ENCODE data around the gene CDC42EP4. TPM values are rescaled to one million over a fixed set of nuclear protein-coding genes. Genes with fewer than 3 reads are reported as not detected.

CDC42EP4 gene
- total and polyA plus RNA-seq, 2 donors (not counting 1 experiment from before 2014, with no cell fraction given), result 20.9 to 34.2 TPM

DNA sequence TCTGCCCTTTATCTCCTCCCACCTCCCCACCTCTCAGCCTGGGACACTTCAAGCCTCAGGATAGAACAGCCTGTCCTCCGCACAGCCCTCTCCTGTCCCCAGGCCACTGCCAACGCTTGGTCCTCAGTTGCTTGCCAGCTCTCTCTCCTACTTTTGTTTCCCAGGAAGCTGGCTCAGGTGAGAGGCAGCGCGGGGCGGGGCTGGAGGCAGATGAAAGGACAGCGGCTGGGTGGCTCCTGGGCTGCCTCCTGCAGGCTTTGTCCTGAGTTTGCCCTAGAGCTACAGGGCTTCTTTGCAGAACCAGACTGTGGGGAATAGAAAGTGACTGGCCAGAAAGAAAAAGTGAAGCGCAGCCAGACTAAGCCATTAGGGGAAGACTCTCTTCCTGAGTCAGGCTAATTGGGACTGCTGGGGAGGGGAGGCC, 48.2 kb upstream of the CDC42EP4 start:
- H4K20me1 ChIP-seq (ENCODE audit: control insufficient read depth, extremely low read depth, insufficient read depth, low read length), result no peaks in the 10 kb centered on the region
- no peaks in the 10 kb centered on the region for H3K36me3 ChIP-seq (ENCODE audit: control insufficient read depth, insufficient read depth, low read length)
- DNase-seq (ENCODE audit: low read depth in 2 of 2), result no peak
- H3K27me3 ChIP-seq (ENCODE audit: control insufficient read depth, insufficient read depth, low read length), result no peaks in the 10 kb centered on the region
- H3K9me3 ChIP-seq (ENCODE audit: control insufficient read depth, insufficient read depth, low read depth, low read length), result no peaks in the 10 kb centered on the region
- TF ChIP-seq EZH2 (IDR thresholded peaks at IDR 0.05; ENCODE audit: low read length, missing control alignments) (no peak), CTCF (conservative IDR thresholded peaks at IDR 0.05 in 1 of 2, IDR thresholded peaks at IDR 0.05 in 1 of 2; ENCODE audit: low read depth in 1 of 2, low read length in 2 of 2) (no peak)
- H3K79me2 ChIP-seq (ENCODE audit: control insufficient read depth, insufficient read depth, low read length), result no peaks in the 10 kb centered on the region
- no peaks in the 10 kb centered on the region for H3K4me1 ChIP-seq (ENCODE audit: control insufficient read depth, extremely low read depth, insufficient read depth, low read length)
- H2AFZ ChIP-seq (ENCODE audit: low read length), result no peak overlapping the region
- H3K4me3 ChIP-seq (replicated peaks in 1 of 4; ENCODE audit: control extremely low read depth in 1 of 4, insufficient read depth in 1 of 4, low read depth in 3 of 4, low read length in 4 of 4), result no peak overlapping the region
- no peak overlapping the region for H3K27ac ChIP-seq (ENCODE audit: insufficient read depth, low read length)
- H3K4me2 ChIP-seq (ENCODE audit: extremely low read depth, insufficient read depth, low read length), result no peak overlapping the region
- H3K9ac ChIP-seq (ENCODE audit: insufficient read depth, low read length), result no peak overlapping the region

- Histone ChIP-seq H4K20me1 (ENCODE audit: control insufficient read depth, extremely low read depth, insufficient read depth, low read length) (no peaks in the 10 kb centered on the region), H3K27ac (ENCODE audit: insufficient read depth, low read length) (no peak overlapping the region), H3K79me2 (ENCODE audit: control insufficient read depth, insufficient read depth, low read length) (no peaks in the 10 kb centered on the region), H3K36me3 (ENCODE audit: control insufficient read depth, insufficient read depth, low read length) (no peaks in the 10 kb centered on the region), H2AFZ (ENCODE audit: low read length) (no peak overlapping the region), H3K4me1 (ENCODE audit: control insufficient read depth, extremely low read depth, insufficient read depth, low read length) (no peaks in the 10 kb centered on the region), H3K4me2 (ENCODE audit: extremely low read depth, insufficient read depth, low read length) (no peak overlapping the region), H3K9ac (ENCODE audit: insufficient read depth, low read length) (no peak overlapping the region), H3K27me3 (ENCODE audit: control insufficient read depth, insufficient read depth, low read length) (no peaks in the 10 kb centered on the region), H3K9me3 (ENCODE audit: control insufficient read depth, insufficient read depth, low read depth, low read length) (no peaks in the 10 kb centered on the region), H3K4me3 (replicated peaks in 1 of 4; ENCODE audit: control extremely low read depth in 1 of 4, insufficient read depth in 1 of 4, low read depth in 3 of 4, low read length in 4 of 4) (no peak overlapping the region)
- no peak for DNase-seq (ENCODE audit: low read depth in 2 of 2)
- TF ChIP-seq EZH2 (IDR thresholded peaks at IDR 0.05; ENCODE audit: low read length, missing control alignments) (no peak), CTCF (conservative IDR thresholded peaks at IDR 0.05 in 1 of 2, IDR thresholded peaks at IDR 0.05 in 1 of 2; ENCODE audit: low read depth in 1 of 2, low read length in 2 of 2) (no peak)
Measured at GRCh38 chr17:73359352-73359751, 47.6 kb upstream of the CDC42EP4 start.

- Histone ChIP-seq H3K9ac (ENCODE audit: insufficient read depth, low read length) (no peak overlapping the region), H3K9me3 (ENCODE audit: control insufficient read depth, insufficient read depth, low read depth, low read length) (no peaks in the 10 kb centered on the region), H3K4me1 (ENCODE audit: control insufficient read depth, extremely low read depth, insufficient read depth, low read length) (no peaks in the 10 kb centered on the region), H3K27ac (ENCODE audit: insufficient read depth, low read length) (no peak overlapping the region), H2AFZ (ENCODE audit: low read length) (no peak overlapping the region), H3K4me3 (replicated peaks in 1 of 4; ENCODE audit: control extremely low read depth in 1 of 4, insufficient read depth in 1 of 4, low read depth in 3 of 4, low read length in 4 of 4) (no peak overlapping the region), H3K4me2 (ENCODE audit: extremely low read depth, insufficient read depth, low read length) (no peak overlapping the region), H3K36me3 (ENCODE audit: control insufficient read depth, insufficient read depth, low read length) (no peaks in the 10 kb centered on the region), H3K27me3 (ENCODE audit: control insufficient read depth, insufficient read depth, low read length) (no peaks in the 10 kb centered on the region), H3K79me2 (ENCODE audit: control insufficient read depth, insufficient read depth, low read length) (no peaks in the 10 kb centered on the region), H4K20me1 (ENCODE audit: control insufficient read depth, extremely low read depth, insufficient read depth, low read length) (no peaks in the 10 kb centered on the region)
- TF ChIP-seq CTCF (conservative IDR thresholded peaks at IDR 0.05 in 1 of 2, IDR thresholded peaks at IDR 0.05 in 1 of 2; ENCODE audit: low read depth in 1 of 2, low read length in 2 of 2) (no peak), EZH2 (IDR thresholded peaks at IDR 0.05; ENCODE audit: low read length, missing control alignments) (no peak)
- no peak for DNase-seq (ENCODE audit: low read depth in 2 of 2)
Measured at GRCh38 chr17:73358668-73359067, 46.9 kb upstream of the CDC42EP4 start.

All from fibroblast of lung (primary cell).